ENCODE measurements around the gene SLC6A20. TPM values are rescaled to one million over a fixed set of nuclear protein-coding genes. Genes with fewer than 3 reads are reported as not detected.

The SLC6A20 gene
- total and polyA plus RNA-seq, 4 donors = 0.08 to 0.16 (median 0.10) TPM; not detected in 1

DNA sequence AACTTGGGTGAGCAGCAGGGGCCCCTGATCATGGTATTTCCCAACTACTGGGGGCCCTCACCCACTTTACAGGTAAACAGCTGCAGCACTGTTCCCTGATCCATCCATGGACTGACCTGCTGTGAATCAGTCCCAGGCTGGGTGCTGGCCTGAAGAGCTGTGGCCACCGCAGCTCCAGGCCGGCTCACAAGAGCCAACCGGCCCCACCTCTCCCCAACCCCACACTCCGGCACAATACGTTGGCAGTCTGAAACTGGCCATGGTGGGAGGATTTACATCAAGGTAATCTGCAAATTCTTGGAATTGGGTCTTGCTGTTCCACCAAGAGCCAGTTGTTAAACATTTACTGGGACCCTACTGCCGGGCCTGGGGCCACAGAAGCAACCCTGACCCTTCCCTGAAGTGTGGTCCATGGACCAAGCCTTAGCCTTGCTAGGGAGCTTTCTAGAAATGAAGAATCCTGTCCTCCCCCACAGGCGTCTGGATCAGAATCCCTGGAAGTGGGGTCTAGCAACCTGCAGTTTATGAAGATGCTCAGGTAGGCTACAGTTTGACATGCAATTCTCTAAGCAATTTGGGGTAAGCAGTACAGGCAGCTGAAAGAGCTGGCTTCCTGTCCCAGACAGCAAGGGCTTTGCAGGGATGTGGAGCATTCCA lies 3.7 kb downstream of the SLC6A20 start:
- WGBS = 91% methylated on average over 7 of the region's 7 CpGs
- H3K36me3 ChIP-seq (ENCODE audit: control insufficient read depth in 4 of 4, insufficient read depth in 3 of 4, low read depth in 1 of 4, low read length in 3 of 4) = no peaks in the 10 kb centered on the region
- peaks cover 0 to 15% (median 8%) of the 10 kb centered on the region in 4 donors for H3K4me1 ChIP-seq (ENCODE audit: control insufficient read depth in 4 of 4, insufficient read depth in 4 of 4, low read length in 3 of 4)
- H3K27ac ChIP-seq (ENCODE audit: low read depth in 1 of 2, low read length in 2 of 2) = no peak overlapping the region
- peaks cover 0 to 6% (median 3%) of the 10 kb centered on the region in 4 donors for H3K27me3 ChIP-seq (ENCODE audit: control insufficient read depth in 4 of 4, insufficient read depth in 4 of 4, low read length in 3 of 4)
- H3K9me3 ChIP-seq (ENCODE audit: control insufficient read depth in 4 of 4, low read length in 3 of 4) = no peaks in the 10 kb centered on the region
- DNase-seq (ENCODE audit: low spot score) = peak; percentile 20
- H3K4me3 ChIP-seq (ENCODE audit: low read depth in 1 of 3, low read length in 3 of 3) = no peak overlapping the region
- TF ChIP-seq HNF4G (IDR thresholded peaks at IDR 0.05) = no peak
- no peak overlapping the region for H3K9ac ChIP-seq (ENCODE audit: low read depth in 1 of 2, low read length in 2 of 2)

GRCh38 chr3:45792036-45792435 lies 4.3 kb downstream of the SLC6A20 start:
- DNase-seq (ENCODE audit: low spot score) = no peak
- Histone ChIP-seq H3K36me3 (ENCODE audit: control insufficient read depth in 4 of 4, insufficient read depth in 3 of 4, low read depth in 1 of 4, low read length in 3 of 4) (no peaks in the 10 kb centered on the region), H3K27me3 (ENCODE audit: control insufficient read depth in 4 of 4, insufficient read depth in 4 of 4, low read length in 3 of 4) (peaks cover 0 to 6% (median 3%) of the 10 kb centered on the region in 4 donors), H3K9ac (ENCODE audit: low read depth in 1 of 2, low read length in 2 of 2) (no peak overlapping the region), H3K9me3 (ENCODE audit: control insufficient read depth in 4 of 4, low read length in 3 of 4) (no peaks in the 10 kb centered on the region), H3K4me3 (ENCODE audit: low read depth in 1 of 3, low read length in 3 of 3) (no peak overlapping the region), H3K27ac (ENCODE audit: low read depth in 1 of 2, low read length in 2 of 2) (no peak overlapping the region), H3K4me1 (ENCODE audit: control insufficient read depth in 4 of 4, insufficient read depth in 4 of 4, low read length in 3 of 4) (peaks cover 0 to 15% (median 8%) of the 10 kb centered on the region in 4 donors)
- TF ChIP-seq NR2F2 (IDR thresholded peaks at IDR 0.05) (no peak), YY1 (IDR thresholded peaks at IDR 0.05) (no peak), MAX (IDR thresholded peaks at IDR 0.05) (no peak), SP1 (IDR thresholded peaks at IDR 0.05) (no peak), HNF4A (conservative IDR thresholded peaks at IDR 0.05) (no peak), FOXA2 (IDR thresholded peaks at IDR 0.05) (no peak), JUND (IDR thresholded peaks at IDR 0.05) (no peak), ZBTB33 (IDR thresholded peaks at IDR 0.05) (no peak)
- WGBS = 90% methylated on average over 2 of the region's 2 CpGs

GRCh38 chr3:45790596-45790995 lies 5.7 kb downstream of the SLC6A20 start:
- no peaks in the 10 kb centered on the region for H3K9me3 ChIP-seq (ENCODE audit: control insufficient read depth in 4 of 4, low read length in 3 of 4)
- 72% methylated on average over 2 of the region's 2 CpGs for WGBS
- no peak overlapping the region for H3K4me3 ChIP-seq (ENCODE audit: low read depth in 1 of 3, low read length in 3 of 3)
- H3K27ac ChIP-seq (ENCODE audit: low read depth in 1 of 2, low read length in 2 of 2) = no peak overlapping the region
- DNase-seq (ENCODE audit: low spot score) = no peak
- no peaks in the 10 kb centered on the region for H3K36me3 ChIP-seq (ENCODE audit: control insufficient read depth in 4 of 4, insufficient read depth in 3 of 4, low read depth in 1 of 4, low read length in 3 of 4)
- no peak overlapping the region for H3K9ac ChIP-seq (ENCODE audit: low read depth in 1 of 2, low read length in 2 of 2)
- peaks cover 0 to 1% (median 0%) of the 10 kb centered on the region in 4 donors for H3K4me1 ChIP-seq (ENCODE audit: control insufficient read depth in 4 of 4, insufficient read depth in 4 of 4, low read length in 3 of 4)
- H3K27me3 ChIP-seq (ENCODE audit: control insufficient read depth in 4 of 4, insufficient read depth in 4 of 4, low read length in 3 of 4) = no peaks in the 10 kb centered on the region
- TF ChIP-seq ZBTB33 (IDR thresholded peaks at IDR 0.05) (no peak), JUND (IDR thresholded peaks at IDR 0.05) (no peak), REST (IDR thresholded peaks at IDR 0.05) (no peak), RAD21 (IDR thresholded peaks at IDR 0.05) (no peak), MAX (IDR thresholded peaks at IDR 0.05) (no peak), CTCF (IDR thresholded peaks at IDR 0.05; ENCODE audit: low read depth, low read length, missing input control) (no peak), RXRA (IDR thresholded peaks at IDR 0.05) (no peak), YY1 (IDR thresholded peaks at IDR 0.05) (no peak), SP1 (IDR thresholded peaks at IDR 0.05) (no peak), NR2F2 (IDR thresholded peaks at IDR 0.05) (no peak), TAF1 (conservative IDR thresholded peaks at IDR 0.05) (no peak), FOXA2 (IDR thresholded peaks at IDR 0.05) (no peak), EGR1 (IDR thresholded peaks at IDR 0.05; ENCODE audit: low read depth in 2 of 2) (no peak), GABPA (IDR thresholded peaks at IDR 0.05 in 1 of 2, conservative IDR thresholded peaks at IDR 0.05 in 1 of 2) (no peak), HNF4G (IDR thresholded peaks at IDR 0.05) (no peak)
- TF ChIP-seq, protein P1, sequence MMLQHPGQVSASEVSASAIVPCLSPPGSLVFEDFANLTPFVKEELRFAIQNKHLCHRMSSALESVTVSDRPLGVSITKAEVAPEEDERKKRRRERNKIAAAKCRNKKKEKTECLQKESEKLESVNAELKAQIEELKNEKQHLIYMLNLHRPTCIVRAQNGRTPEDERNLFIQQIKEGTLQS (IDR thresholded peaks at IDR 0.05) = no peak
